ENCODE results near the gene CCDC78.
"Not testable (repeated sequence)": the region's sequence is repeated elsewhere in the genome, so short reads cannot be mapped to it uniquely, and the experiment has no call there.

Gene CCDC78

GRCh38 chr16:760545-761343, 34.5 kb upstream of the CCDC78 start, which contains the start of gene MSLN:
MSLN (plus strand) TSS chr16:760734; CDS start chr16:762681, 1,947 bp downstream.
- no peak for DNase-seq

GRCh38 chr16:760065-760464, 33.8 kb upstream of the CCDC78 start:
- no peak for DNase-seq

GRCh38 chr16:759110-759910, 33.1 kb upstream of the CCDC78 start:
- DNase-seq = no peak

- no peak for DNase-seq
Observed at GRCh38 chr16:756428-756827, 30.2 kb upstream of the CCDC78 start.

- no peak for DNase-seq
Observed at GRCh38 chr16:754656-755055, 28.4 kb upstream of the CCDC78 start.

- not testable (repeated sequence) for DNase-seq
Observed at GRCh38 chr16:754121-754607, 27.9 kb upstream of the CCDC78 start.

- no peak for DNase-seq
Observed at GRCh38 chr16:752007-752312, 25.7 kb upstream of the CCDC78 start.

GRCh38 chr16:751152-752006, 25.1 kb upstream of the CCDC78 start:
- no peak for DNase-seq

GRCh38 chr16:750485-750884, 24.2 kb upstream of the CCDC78 start:
- DNase-seq = no peak

- no peak for DNase-seq
Observed at GRCh38 chr16:749010-749409, 22.8 kb upstream of the CCDC78 start.

- no peak for DNase-seq
Observed at GRCh38 chr16:747978-748746, 21.9 kb upstream of the CCDC78 start.

GRCh38 chr16:746637-747036, 20.4 kb upstream of the CCDC78 start:
- no peak for DNase-seq

GRCh38 chr16:745739-746138, 19.5 kb upstream of the CCDC78 start:
- no peak for DNase-seq

GRCh38 chr16:743794-744500, 17.7 kb upstream of the CCDC78 start:
- DNase-seq = no peak

- not testable (repeated sequence) for DNase-seq
Observed at GRCh38 chr16:742894-743293, 16.7 kb upstream of the CCDC78 start.

- no peak for DNase-seq
Observed at GRCh38 chr16:741986-742629, 15.9 kb upstream of the CCDC78 start.

GRCh38 chr16:740764-741505, 14.7 kb upstream of the CCDC78 start, which contains the start of gene CIAO3:
CIAO3 (minus strand) TSS chr16:740997; CDS start chr16:740985, 12 bp downstream.
- DNase-seq = peak; percentile 62

- no peak for DNase-seq
Observed at GRCh38 chr16:740459-740763, 14.2 kb upstream of the CCDC78 start.

GRCh38 chr16:739560-740458, 13.6 kb upstream of the CCDC78 start:
- DNase-seq = no peak

All from NCI-H510A (cell line).